CD4-positive, alpha-beta T cell treated with Interferon alpha-2 for 1 hour (primary cell): Measurements from ENCODE around the gene IRX4.
"Not testable (repeated sequence)": the region's sequence is repeated elsewhere in the genome, so short reads cannot be mapped to it uniquely, and the experiment has no call there.

ENCODE experiments used
- DNase-seq, 2 donors: peaks; one replicate each; pipeline ENCODE4 v3.0.0-alpha.2; 2020 to 2022

The IRX4 gene

DNA sequence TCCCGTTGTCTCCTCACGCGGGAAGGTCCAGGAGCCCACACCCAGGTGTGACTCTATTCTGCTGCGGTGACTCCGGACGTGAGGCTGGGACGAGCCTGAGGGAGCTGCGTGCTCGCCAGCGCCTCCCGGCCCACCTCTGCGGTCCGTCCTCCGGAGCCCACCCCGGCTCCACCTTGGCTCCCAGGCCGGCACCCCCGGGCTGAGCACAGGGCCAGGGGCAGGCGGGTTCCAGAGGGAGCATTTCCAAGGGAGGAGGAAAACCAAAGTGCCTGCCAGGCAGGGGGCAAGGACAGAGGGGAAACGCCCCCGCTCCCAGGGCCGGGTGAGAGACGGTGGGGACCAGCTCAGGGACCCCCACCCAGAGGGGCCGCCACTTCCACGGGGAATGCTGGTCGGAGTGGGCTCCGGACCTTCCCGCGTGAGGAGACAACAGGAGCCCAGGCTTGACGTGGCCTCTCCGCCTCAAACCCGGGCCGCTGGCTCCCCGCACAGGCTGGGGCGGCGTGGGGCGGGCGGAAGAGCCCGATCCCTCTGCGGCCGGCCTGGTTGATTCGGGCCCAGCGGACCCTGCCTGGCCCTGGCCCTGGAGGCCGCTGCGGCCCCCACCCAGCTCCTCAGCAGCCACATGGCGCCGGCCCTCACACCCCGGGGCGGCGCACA, 26.0 kb downstream of the IRX4 start:
- DNase-seq, result no peak

DNA sequence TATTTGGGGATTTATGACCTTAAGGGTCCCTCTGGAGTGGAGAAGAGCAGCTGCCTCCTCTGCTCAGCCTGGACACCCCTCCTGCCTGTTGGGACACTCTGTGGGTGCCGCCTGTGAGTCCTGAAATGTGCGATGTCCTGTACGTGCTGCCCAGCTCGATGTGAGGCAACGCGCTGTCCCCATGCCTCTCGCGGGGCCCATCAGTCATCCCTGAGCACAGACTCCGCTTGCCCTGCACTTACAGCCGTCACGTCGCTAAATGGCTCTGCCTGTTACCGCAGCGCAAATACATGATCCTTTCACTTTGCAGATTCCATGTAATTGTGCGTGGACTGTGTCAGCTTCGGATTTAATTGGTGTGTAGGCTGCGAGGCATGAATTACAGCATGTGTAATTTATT, 27.1 kb downstream of the IRX4 start:
- no peak for DNase-seq

DNA sequence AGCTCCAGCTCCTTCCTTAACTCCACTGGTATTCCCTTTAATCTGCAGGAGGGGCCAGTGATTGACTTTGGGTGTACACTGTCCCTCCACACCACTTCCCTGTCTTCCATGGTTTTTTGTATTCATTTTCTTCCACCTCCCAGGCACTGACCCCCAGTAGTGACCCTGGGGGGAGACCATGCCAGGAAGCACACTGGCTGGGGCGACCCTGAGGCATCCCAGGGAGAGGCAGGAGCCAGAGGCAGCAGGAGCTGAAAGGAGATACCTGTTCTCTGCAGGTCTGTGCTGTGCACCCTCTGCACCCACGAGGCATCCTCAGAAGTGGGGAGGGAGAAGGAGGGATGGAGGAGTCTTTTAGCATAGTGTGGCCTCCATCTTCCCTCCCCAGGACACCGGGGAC, 27.6 kb downstream of the IRX4 start:
- no peak for DNase-seq

DNA sequence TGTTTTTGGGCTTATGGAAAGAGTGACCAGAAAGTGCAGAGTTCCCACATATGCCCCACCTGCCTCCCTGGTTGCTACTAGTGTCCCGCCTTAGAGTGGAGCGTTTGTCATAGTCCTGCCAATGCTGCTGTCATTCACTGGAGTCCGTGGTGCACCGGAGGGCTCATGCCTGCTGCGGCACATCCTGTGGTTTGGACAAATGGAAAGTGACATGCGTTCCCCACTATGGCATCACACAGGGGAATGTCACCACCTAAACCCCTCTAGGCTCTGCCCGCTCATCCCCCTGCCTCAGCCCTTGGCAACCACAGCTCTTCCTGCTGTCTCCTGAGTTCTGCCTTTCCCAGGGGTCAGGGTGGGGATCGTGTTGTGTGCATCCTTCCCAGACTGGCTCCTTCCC, 29.2 kb downstream of the IRX4 start:
- DNase-seq, result no peak

DNA sequence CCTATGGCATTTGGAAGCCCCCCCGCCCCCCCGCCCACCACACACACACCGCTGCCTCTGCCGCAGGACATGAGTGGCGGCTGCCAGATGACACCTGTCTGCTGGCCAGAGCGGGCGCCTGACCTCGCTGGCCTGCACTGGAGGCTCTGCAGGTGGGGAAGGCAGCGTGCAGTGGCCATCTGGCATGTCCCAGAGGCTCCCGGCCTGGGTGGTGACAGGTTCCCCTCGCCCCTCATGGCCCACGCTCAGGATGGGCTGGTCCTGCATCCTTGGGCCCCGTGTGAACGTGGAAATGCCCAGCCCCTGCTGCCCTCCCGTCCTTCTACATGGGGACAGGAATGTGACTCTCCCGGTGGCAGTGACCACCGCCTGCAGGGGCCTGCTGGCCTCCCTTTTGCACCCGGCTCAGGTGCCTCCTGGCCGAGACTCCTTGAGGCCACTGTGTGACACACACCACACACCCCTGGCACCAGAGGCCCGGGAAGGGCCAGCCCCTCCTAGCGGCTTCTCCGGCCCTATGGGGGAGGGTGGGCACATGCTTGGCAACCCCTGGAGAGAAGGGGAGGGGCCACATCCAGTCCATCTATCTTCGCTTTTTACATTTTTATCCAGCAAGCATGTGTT, 30.3 kb downstream of the IRX4 start:
- DNase-seq, result no peak

DNA sequence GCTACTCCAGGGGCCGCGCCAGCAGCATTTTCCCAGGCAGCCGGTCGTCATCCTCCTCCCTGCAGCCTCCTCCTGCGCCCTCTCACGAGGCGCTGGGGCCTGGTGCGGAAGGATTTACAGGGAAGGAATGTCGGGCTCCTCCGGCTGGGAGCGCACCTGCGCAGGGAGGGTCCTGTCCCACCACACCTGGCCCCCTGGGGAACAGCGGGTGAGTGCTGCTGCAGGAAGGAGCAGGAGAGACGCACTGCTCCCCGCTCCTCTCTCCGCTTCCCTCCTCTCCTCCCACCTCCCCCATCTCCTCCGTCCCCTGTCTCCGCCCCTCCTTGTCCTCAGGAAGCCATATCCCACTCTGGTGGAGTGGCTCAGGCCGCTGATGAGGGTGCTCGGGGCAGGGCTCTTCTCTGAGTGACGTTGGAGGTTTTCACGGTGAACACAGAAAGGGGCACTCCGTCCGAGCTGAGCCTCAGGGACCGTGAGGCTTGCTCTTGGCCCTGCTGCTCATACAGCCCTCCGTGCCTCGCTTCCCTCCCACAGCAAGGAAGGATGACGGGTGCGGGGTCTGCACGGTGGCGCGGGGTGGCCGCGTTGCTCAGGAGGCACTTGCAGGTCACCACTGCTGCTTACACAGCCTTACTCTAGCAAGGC, 31.3 kb downstream of the IRX4 start:
- DNase-seq, result no peak

DNA sequence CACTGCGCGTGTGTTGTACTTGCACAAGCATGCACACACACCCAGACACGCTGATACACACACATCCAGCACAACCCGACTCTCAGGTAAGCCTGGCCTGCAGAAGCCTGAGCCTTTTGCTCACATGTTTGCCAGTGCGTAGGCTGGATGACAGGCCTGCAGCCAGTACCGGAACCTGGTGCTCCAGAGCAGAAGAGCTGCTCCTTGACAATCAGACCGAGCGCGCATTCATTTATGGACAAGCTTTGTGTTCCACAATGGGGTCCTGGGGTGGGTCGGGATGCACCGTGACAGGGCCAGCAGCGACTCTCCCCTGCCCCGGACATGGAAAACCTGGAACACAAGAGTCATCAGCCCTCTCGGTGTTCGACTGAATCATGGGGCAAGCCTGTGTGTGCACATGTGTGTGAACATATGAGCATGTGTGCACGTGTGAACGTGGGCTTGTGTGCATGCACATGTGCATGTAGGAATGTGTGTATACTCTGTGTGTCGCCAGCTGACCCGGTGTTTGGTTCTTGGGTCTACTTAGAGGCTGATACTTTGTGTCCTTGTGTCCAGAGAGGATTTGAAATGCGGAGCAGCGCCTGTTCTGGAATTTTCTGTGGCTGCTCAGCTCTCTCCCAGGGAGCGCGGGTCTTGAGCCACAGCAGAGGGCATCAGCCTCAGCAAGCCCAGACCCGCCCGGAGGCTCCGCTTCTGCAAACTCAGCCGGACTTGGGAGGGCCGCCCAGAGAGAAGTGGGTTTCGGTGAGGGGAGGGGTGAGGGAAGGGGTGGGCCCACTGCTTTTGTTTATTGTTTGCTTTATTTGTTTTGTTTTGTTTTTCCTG, 32.2 kb downstream of the IRX4 start:
- DNase-seq, result no peak

DNA sequence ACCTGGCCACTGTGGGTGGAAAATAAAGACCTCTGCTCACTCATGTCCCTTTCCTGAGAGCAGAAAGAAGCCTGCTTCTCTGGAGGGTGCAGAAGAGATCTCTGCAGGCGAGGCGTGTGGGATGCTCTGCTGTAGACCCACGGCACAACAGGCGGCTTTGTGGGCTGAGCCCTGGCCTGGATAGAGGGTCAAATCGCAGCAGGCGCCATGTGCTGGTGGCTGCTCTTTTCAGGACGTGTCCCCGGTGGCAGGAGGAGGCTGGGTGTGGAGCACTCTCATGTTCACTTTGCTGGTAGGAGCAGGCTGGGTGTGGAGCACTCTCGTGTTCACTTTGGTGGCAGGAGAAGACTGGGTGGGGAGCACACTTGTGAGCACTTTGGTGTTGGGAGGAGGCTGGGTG, 35.1 kb downstream of the IRX4 start:
- no peak for DNase-seq

DNA sequence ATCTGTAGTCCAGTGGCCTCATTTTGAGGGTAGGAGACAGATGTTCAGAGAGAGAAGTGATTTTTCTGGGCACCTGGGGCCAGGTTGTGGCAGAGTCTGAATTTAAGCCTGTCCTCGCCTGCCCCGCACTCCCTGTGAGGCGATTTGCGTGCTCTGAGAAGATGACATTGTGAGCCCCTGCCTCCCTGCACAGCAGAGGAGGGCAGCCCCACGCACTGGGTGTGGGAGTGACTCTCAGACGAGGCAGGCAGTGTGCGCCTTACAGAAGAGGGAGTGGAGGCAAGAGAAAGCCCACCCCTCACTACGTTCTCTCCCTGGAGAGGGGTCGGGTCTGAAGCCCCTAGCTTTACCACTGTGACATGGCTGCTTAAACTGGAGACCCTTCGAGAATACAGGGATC, 35.7 kb downstream of the IRX4 start:
- DNase-seq, result no peak

DNA sequence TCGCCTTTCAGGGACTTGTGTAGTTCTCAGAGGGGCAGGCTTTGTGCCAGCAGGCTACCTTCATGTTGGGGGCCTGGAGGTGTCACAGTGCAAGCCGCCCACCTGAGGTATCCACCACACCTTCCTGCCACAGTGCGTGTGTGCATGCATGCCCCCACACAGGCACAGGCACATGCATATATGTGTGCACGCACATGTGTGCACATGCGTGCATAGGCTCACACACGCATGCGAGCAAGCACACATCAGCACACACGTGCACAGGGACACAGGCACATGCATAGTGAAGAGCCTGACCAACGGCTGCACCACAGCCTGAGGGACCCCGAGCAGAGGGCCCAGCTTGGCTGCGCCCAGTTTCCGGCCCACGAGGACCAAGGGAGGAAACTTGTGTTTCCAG, 36.1 kb downstream of the IRX4 start:
- no peak for DNase-seq

DNA sequence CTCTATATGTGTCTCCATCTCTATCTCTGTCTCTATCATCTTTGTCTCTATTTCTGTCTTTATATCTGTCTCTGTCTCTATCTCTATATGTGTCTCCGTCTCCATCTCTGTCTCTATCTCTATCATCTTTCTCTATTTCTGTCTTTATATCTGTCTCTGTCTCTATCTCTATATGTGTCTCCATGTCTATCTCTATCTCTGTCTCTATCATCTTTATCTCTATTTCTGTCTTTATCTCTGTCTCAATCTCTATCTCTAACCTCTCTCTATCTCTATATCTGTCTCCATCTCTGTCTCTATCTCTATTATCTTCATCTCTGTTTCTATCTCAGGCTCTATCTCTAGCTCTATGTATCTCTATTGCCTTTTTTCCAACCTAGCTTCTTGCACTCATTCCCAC, 37.0 kb downstream of the IRX4 start:
- DNase-seq, result no peak

DNA sequence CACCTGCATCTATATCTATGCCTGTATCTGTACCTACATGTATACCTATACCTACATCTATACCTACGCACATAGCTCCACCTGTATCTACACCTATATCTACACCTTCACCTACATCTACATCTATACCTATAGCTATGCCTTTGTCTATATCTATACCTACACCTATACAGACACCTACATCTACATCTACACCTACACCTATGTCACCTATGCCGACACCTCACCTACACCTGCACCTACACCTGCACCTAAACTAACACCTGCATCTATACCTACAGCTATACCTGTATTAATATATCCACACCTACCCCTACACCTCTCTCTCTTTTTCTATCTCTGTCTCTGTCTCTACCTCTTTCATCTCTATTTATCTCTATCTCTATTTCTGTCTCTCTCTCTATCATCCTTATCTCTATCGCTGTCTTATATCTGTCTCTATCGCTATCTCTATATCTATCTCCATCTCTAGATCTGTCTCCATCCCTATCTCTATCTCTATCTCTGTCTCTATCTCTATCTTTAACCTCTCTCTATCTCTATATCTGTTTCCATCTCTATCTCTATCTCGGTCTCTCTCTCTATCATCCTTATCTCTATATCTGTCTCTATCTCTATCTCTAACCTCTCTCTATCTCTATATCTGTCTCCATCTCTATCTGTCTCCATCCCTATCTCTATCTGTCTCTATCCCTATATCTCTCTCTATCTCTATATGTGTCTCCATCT, 37.9 kb downstream of the IRX4 start:
- DNase-seq, result no peak

DNA sequence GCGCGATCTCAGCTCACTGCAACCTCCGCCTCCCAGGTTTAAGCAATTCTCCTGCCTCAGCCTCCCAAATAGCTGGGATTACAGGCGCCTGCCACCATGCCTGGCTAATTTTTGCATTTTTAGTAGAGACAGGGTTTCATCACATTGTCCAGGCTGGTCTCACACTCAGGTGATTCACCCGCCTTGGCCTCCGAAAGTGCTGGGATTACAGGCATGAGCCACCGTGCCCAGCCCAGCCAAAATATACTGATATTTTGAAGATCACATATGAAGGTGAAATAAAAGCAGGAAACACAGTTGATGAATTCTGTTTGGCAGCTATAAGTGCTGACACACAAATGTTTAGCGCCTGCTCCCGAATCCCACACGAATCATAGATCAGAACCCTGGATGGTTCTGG, 39.0 kb downstream of the IRX4 start:
- not testable (repeated sequence) for DNase-seq

DNA sequence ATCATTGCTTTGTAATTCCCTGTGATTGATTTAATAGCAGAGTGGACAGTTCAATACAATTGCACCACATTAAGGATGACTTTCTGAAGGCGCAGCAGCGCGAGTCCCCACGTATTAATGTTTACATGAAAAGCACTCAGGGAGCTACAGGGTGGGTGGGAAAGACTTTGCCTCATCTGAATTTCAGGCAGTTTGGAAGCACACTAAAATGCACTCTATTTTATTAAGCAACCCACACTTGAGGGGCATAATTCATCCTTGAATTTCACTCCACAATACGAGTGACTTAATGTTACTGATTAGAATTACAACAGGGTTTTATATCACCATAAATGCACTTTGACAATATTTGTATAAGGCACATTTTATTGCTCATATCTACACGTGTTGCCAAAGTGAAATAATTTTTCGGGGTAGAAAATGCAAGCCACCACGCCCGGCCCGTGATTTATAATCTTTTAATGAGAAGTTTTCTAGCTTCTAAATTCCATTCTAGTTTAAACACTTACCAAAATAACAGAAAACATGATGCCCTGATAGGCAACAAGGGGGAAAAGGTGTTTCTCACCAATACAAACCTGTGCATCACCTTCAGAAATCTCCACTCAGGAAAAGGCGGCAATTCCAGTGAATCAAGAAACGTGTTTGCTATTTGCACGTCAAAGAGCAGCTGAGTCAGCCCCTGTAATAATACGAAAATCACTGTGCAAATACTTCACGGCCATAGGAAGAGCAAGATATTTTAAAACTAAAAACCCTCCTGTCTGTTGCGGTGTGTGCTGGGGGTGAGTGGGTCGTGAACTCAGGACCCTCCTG, 40.5 kb downstream of the IRX4 start:
- no peak for DNase-seq

DNA sequence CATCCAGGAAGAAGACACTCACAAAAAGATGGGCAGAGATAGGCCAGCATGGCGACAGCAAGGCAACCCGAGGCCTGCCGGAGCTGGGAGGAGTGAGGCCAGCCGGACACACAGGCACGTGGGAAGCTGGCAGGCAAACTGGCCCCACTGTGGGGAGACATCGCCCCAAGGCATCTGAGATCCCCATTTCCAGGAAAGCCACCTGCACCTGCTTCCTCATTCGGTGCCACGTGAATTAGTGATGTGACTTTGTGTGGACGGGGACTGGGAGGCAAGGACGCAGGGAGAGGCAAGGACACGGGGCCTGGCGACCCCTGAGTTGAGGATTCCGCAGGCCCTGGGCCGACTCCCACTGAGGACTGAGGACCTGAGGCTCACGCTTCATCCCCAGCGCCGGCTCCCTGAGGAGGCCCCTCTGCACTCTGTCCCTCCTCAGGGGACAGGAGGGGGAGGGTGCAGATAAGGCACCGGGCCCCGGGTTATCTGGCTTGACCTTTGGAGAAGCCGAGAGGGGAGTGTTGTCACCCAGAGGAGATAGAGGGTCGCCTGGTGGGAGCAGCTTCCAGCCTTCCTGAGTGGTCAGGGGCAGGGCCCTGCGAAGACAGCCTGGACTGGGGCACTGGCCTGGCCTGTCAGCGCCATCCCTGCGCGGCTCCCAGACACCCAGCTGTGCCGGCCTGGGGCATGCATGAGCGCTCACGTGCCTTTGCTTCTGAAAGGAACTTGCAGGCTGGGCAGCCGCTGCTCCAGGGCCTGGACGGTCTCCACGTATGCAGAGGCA, 41.8 kb downstream of the IRX4 start:
- DNase-seq, result no peak

DNA sequence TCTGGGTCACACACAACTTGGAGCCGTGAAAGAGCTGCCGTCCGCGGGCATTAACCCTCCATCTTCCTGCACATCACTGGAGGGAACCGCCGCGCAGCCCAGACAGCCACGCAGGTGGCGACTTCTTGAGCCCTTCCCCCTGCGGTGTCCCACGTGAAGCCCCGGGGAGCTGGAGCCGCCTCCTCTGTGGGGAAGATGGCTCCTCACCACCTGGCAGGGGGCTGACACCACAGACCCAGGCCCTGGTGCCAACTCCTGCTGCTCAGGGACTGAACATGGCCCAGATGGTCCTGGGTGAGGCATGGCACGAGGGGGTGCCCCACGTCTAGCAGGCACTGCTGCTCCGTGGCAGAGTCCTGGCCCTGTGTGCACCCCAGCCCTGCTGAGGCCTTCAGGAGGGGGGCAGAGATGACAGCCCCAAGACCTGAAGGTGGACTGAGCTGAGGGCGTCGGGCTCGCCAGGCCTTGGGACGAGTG, 42.6 kb downstream of the IRX4 start:
- no peak for DNase-seq

DNA sequence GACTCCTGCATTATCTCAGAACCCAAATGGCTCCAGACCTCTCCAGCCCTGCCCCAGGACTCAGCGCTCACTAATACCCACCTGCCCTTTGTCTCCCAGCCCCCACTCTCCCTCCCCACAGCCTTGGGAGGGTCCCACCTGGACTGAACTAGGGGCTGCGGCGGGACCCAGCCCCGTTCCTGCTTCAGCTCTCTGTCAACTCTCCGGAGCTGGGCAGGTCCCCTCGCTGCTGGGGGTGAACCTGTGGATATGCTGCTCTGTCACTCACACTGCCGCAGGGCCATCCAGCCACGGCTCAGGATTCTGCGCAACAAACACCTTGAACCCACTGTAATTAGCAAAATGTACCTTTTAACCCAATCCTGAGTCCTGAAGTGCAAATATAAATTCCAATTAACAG, 44.7 kb downstream of the IRX4 start:
- DNase-seq, result no peak

DNA sequence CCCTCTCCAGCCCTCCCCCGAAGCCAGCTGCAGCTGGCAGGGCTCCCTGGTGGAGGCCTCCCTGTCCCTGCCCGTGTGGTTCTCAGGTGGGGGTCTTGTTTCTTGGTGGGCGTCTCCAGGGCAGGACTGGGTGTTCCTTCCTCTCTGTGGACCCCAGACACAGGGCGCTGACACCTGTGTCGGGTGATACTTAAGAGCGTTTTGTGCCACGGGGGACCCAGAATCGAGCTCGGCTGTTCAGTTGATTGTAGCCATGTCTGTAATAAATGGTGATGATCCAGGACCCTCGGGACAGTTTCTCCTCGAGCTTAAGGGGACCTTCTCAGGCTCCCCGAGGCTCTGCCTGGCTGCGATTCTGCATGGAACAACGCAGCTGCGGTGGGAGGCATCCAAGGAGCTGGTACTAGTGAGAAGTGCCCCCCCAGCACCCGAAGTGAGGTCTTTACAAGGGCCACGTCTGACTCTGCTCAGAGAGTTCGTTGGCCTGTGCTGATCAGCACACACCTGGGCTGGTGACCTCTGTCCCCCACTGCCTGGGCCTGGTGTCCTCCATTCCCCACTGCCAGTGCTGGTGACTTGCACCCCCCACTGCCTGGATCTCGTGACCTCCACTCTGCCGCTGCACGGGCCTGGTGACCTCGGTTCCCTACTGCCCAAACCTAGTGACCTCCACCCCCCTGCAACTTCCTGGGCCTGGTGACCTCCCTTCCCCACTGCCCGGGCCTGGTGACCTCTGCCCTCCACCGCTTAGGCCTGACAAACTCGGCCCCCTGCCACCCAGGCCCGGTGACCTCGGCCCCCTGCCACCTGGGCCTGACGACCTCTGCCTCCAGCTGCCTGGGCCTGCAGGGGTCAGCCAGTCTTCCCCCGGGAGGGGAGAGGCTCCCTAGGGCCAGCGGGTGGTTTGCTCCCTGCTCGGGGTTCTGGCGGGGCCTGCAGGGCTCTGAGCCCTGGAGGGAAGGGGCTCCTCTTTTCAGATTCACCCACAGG, 45.5 kb downstream of the IRX4 start:
- DNase-seq, result no peak

DNA sequence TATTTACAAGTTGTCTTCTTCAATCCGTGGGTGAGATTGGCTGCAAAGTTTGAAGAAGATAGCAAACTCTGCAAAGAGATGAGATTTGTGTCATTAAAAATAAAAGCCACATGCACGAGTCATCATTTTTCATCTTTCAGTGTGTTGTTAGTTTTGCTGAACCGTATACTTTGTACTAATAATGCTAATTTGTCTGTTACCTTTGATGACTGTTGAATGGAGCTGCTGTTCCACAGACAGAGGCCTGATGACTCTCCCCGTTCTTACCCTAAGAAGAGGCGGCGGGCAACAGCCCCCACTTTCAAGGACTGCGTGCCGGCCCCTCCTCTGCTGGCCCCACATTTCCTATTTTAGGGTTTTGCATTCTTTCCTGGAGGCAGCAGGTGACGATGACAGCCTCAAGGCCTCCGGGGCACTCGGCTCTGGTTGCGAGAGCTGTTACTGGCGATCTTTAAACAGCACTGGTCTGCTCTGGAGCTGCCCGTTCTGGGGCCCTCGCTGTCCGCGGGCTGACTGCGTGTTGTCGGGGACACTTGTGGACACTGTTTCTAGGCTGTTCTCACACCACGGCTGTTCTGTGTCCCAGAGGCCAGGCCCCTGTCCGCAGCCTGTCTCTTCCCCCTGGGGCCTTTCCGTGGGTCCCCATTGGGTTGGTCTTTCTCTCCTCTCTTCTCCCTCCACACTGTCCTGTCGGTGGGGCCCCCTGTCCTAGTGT, 46.4 kb downstream of the IRX4 start:
- no peak for DNase-seq
